Fibroblast of skin of right biceps (primary cell): ENCODE measurements around the gene WDR44.
"Not testable (repeated sequence)": the region's sequence is repeated elsewhere in the genome, so short reads cannot be mapped to it uniquely, and the experiment has no call there.

Experiments used
- DNase-seq: peaks from one replicate; pipeline ENCODE4 v3.0.0-alpha.2; 2013

WDR44 gene

GRCh38 chrX:118345464-118346257 lies at the start of gene WDR44:
TSS of gene WDR44 (plus strand) at chrX:118346106. CDS start at chrX:118346504, 398 bp downstream.
- DNase-seq: peak; percentile 95

- DNase-seq: not testable (repeated sequence)
These were observed 40.1 kb upstream of the WDR44 start for GRCh38 chrX:118305827-118306226.

GRCh38 chrX:118315529-118315928 lies 30.4 kb upstream of the WDR44 start:
- DNase-seq: no peak

GRCh38 chrX:118324588-118324987 lies 21.3 kb upstream of the WDR44 start:
- no peak for DNase-seq

- DNase-seq: no peak
These were observed 20.5 kb upstream of the WDR44 start for GRCh38 chrX:118325453-118325852.

- DNase-seq: no peak
These were observed 16.7 kb upstream of the WDR44 start for GRCh38 chrX:118329175-118329574.

GRCh38 chrX:118337687-118338086 lies 8.2 kb upstream of the WDR44 start:
- no peak for DNase-seq

- no peak for DNase-seq
These were observed 7.0 kb upstream of the WDR44 start for GRCh38 chrX:118338930-118339329.

- no peak for DNase-seq
These were observed 852 bp upstream of the WDR44 start for GRCh38 chrX:118345045-118345463.

- DNase-seq: no peak
These were observed 570 bp downstream of the WDR44 start for GRCh38 chrX:118346258-118347094.

- DNase-seq: peak; percentile 64
These were observed 1.2 kb downstream of the WDR44 start for GRCh38 chrX:118347131-118347530.

- no peak for DNase-seq
These were observed 1.8 kb downstream of the WDR44 start for GRCh38 chrX:118347736-118348135.

- no peak for DNase-seq
These were observed 2.4 kb downstream of the WDR44 start for GRCh38 chrX:118348186-118348810.

- DNase-seq: no peak
These were observed 3.3 kb downstream of the WDR44 start for GRCh38 chrX:118349188-118349587.

- DNase-seq: peak; percentile 19
These were observed 4.3 kb downstream of the WDR44 start for GRCh38 chrX:118350221-118350620.

GRCh38 chrX:118350706-118351105 lies 4.8 kb downstream of the WDR44 start:
- DNase-seq: no peak

GRCh38 chrX:118352566-118352965 lies 6.7 kb downstream of the WDR44 start:
- no peak for DNase-seq

GRCh38 chrX:118353081-118353850 lies 7.4 kb downstream of the WDR44 start:
- DNase-seq: no peak

GRCh38 chrX:118355225-118355920 lies 9.5 kb downstream of the WDR44 start:
- DNase-seq: no peak

GRCh38 chrX:118356154-118356701 lies 10.3 kb downstream of the WDR44 start:
- no peak for DNase-seq

- peak; percentile 27 for DNase-seq
These were observed 14.7 kb downstream of the WDR44 start for GRCh38 chrX:118360429-118361125.
